ENCODE data around the gene VPS8. TPM values are rescaled to one million over a fixed set of nuclear protein-coding genes. Genes with fewer than 3 reads are reported as not detected.

The VPS8 gene
- total RNA-seq, 1 experiment from 2014 or later = 39.7 TPM

DNA sequence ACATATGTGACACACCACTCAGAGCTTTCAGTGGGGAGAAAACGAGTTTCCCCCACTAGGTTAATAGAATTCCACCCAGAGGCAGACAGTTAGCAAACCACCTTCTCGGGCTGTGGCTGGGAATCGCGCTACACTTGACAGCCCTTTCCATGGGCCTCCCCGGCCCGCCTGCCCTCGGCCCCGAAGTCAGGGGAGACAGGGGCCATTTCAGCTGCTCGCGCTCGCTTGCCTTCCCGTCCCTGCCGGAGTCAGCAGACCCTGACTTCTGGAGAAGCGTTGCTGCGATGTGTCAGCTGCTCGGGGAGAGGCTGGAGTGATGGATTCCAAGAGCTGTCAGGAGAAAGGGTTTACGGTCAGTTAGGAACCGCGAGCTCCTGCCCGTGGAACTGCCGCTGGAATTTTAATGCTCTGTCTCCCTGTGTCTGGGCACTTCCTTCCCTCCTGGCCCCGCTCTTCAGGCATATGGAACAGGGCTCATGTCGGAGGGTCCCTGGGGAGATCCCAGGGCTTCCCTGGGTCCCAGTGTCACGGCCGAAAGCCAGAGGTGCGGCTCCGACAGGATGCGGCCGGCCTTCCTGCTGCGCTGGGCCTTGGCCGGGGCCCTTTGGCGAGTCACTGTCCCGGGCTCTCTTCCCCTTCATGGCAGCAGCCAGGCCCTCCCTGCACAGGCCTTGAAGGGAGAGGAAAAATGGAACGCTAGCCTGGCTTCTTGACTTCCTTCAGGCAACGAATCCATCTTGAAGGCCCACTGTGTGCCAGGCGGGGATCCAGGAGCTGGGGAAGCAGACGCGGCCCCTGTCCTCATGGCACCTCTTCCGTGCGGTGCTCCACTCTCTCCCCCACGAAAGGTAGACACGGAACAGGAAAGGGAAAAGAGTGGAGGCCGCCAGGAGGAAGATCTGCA lies 38.4 kb upstream of the VPS8 start:
- no peak overlapping the region for H3K9ac ChIP-seq (ENCODE audit: extremely low read depth, insufficient read length, low read length)
- no peak overlapping the region for H3K18ac ChIP-seq (ENCODE audit: insufficient read length, low read depth, low read length)
- no peak for TF ChIP-seq CTCF (conservative IDR thresholded peaks at IDR 0.05)
- no peak overlapping the region for H2BK15ac ChIP-seq (ENCODE audit: low read depth, low read length)
- H2BK12ac ChIP-seq (ENCODE audit: insufficient read length, low read depth, low read length) = no peak overlapping the region
- H2BK20ac ChIP-seq (ENCODE audit: low read depth, low read length, poor library complexity, severe bottlenecking) = no peak overlapping the region
- no peaks in the 10 kb centered on the region for H3K79me1 ChIP-seq (ENCODE audit: insufficient read depth, low read depth, low read length, poor library complexity, severe bottlenecking)
- Mint-ChIP-seq H3K36me3 (ENCODE audit: insufficient read depth in 1 of 3, low read depth in 3 of 3) (no peaks in the 10 kb centered on the region), H3K9me3 (no peaks in the 10 kb centered on the region; a peak in 2 of 5 replicates), H3K4me1 (peaks cover 28 to 44% of the 10 kb centered on the region in 2 experiments), H3K4me3 (no peak overlapping the region), H3K27ac (peak overlapping the region in 1 of 3 experiments; percentile 59; a peak in 1 of 7 replicates), H3K27me3 (ENCODE audit: low read depth) (peaks cover 11% of the 10 kb centered on the region)
- H4K8ac ChIP-seq (replicated peaks; ENCODE audit: insufficient read length, low read depth, low read length) = no peak overlapping the region
- H3K9me3 ChIP-seq (ENCODE audit: control insufficient read depth, low read depth, low read length) = no peaks in the 10 kb centered on the region
- no peak overlapping the region for H2AFZ ChIP-seq (ENCODE audit: low read length)
- H2AK5ac ChIP-seq (ENCODE audit: insufficient read length, low read length) = no peak overlapping the region
- no peaks in the 10 kb centered on the region for H3K79me2 ChIP-seq (ENCODE audit: insufficient read depth, low read length)
- no peak overlapping the region for H3K4me2 ChIP-seq (ENCODE audit: insufficient read depth, insufficient read length, low read length)
- H3K27me3 ChIP-seq (ENCODE audit: insufficient read depth, low read length) = no peaks in the 10 kb centered on the region
- no peaks in the 10 kb centered on the region for H3K4me1 ChIP-seq (ENCODE audit: insufficient read depth, low read length)
- H2BK5ac ChIP-seq (ENCODE audit: insufficient read length, low read length) = no peak overlapping the region
- H3K23ac ChIP-seq (ENCODE audit: insufficient read length, low read depth, low read length) = no peak overlapping the region
- no CpG with 5 or more reads among the region's 43 CpGs for WGBS (ENCODE audit: extremely low coverage, insufficient read length, low lambda C conversion rate)
- no peak overlapping the region for H2BK120ac ChIP-seq (ENCODE audit: low read depth, low read length, poor library complexity, severe bottlenecking)
- H3K23me2 ChIP-seq (ENCODE audit: insufficient read length, low read depth, low read length, poor library complexity, severe bottlenecking) = no peaks in the 10 kb centered on the region
- no peak overlapping the region for H4K5ac ChIP-seq (ENCODE audit: insufficient read length, low read depth, low read length)
- no peaks in the 10 kb centered on the region for H4K20me1 ChIP-seq (ENCODE audit: control insufficient read depth, insufficient read depth, insufficient read length)
- no peak for DNase-seq
- no peak overlapping the region for H4K91ac ChIP-seq (ENCODE audit: insufficient read length, low read depth, low read length)
- no peak overlapping the region for H3T11ph ChIP-seq (ENCODE audit: low read length)
- no peak overlapping the region for H3K4ac ChIP-seq (ENCODE audit: low read depth, low read length)
- H3K27ac ChIP-seq (ENCODE audit: insufficient read length, low read depth, low read length) = no peak overlapping the region
- no peak overlapping the region for H3K56ac ChIP-seq (ENCODE audit: insufficient read length, low read depth, low read length)
- H3K14ac ChIP-seq (ENCODE audit: insufficient read depth, low read length) = no peak overlapping the region; the same call in 1 of the 2 replicates
